Measurements from ENCODE around the gene AMPD2. TPM values are rescaled to one million over a fixed set of nuclear protein-coding genes. Genes with fewer than 3 reads are reported as not detected.

Gene AMPD2
- 14.0 to 28.0 TPM (median 26.6 TPM) in 5 replicates for total RNA-seq (2022; extraction: Qiagen RNA extraction; ENCODE audit: low read depth)

DNA sequence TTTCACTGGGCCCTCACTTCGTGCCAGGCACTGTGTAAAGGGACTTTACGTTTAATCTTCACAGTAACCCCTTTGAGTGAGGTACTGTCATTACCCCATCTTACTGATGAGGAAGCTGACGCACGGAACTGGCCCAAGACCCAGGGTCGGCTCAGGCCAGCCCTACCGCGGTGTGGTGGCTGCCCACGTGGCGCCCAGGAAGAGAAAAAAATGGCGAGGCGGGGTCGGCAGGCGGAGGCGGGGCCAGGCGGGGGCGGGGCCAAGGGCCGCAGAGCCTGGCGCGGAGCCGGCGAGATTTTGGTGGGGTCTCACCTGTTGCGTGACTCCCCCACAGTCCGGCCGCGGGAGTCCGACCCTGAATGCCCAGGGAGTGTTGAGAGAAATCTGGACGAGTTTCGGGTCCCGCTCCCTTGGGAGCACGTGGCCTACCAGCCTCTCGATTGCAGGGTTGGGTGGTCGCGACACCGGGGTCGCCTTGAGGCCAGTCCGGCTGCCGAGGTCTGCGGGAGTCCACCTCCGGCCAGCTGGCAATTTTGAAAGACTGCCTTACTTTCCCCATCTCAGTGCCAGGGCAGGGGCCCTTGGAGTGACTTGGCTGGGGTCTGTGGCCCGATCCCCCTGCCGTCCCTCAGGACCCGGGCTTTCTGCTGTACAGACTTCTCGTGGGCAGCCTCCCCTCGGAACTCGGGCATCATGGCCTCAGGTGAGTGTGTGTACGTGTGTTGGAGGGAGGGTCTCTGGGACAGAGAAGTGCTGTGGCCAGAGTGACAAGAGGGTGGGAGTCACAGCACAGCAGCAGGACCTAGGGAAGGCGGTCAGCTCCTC, at the start of gene AMPD2, which contains the start of gene GNAT2:
Gene AMPD2, plus strand, starts transcription at position 262 of the 825 bp plus-strand sequence. CDS start 1,339 bp downstream, outside the sequence.
Gene GNAT2, minus strand, starts transcription at position 41 of the 825 bp plus-strand sequence. CDS start 6,746 bp downstream, outside the sequence.

GRCh38 chr1:109655615-109656519, 36.2 kb downstream of the AMPD2 start, which contains the start of gene GSTM4:
Gene GSTM4, plus strand, starts transcription at chr1:109656099. Its CDS starts 291 bp downstream, at chr1:109656390.

GRCh38 chr1:109667452-109668122, 48.0 kb downstream of the AMPD2 start, which contains the start of gene GSTM2:
Gene GSTM2, plus strand, starts transcription at chr1:109668057. Its CDS starts 59 bp downstream, at chr1:109668116.

Other genes with a start within 250 kb of the AMPD2 start
- 3.0 to 4.9 TPM (median 3.9 TPM) in 5 replicates for gene SORT1, start 221.9 kb upstream of the AMPD2 start, total RNA-seq (2022; extraction: Qiagen RNA extraction; ENCODE audit: low read depth)
- gene PSMA5, start 193.4 kb upstream of the AMPD2 start, total RNA-seq (2022; extraction: Qiagen RNA extraction; ENCODE audit: low read depth) = 100 to 110 TPM (median 104 TPM) in 5 replicates
- 0.07 to 0.18 TPM (median 0.08 TPM) in 5 replicates for gene SYPL2, start 153.3 kb upstream of the AMPD2 start, total RNA-seq (2022; extraction: Qiagen RNA extraction; ENCODE audit: low read depth)
- gene ATXN7L2, start 135.9 kb upstream of the AMPD2 start, total RNA-seq (2022; extraction: Qiagen RNA extraction; ENCODE audit: low read depth) = 0.92 to 2.7 TPM (median 2.5 TPM) in 5 replicates
- gene CYB561D1, start 125.7 kb upstream of the AMPD2 start, total RNA-seq (2022; extraction: Qiagen RNA extraction; ENCODE audit: low read depth) = 3.6 to 6.1 TPM (median 5.0 TPM) in 5 replicates
- 1.1 to 1.6 TPM (median 1.1 TPM) in 5 replicates for gene AMIGO1, start 110.1 kb upstream of the AMPD2 start, total RNA-seq (2022; extraction: Qiagen RNA extraction; ENCODE audit: low read depth)
- gene GPR61, start 80.0 kb upstream of the AMPD2 start, total RNA-seq (2022; extraction: Qiagen RNA extraction; ENCODE audit: low read depth) = not detected in 5 replicates
- 3.4 to 5.6 TPM (median 5.1 TPM) in 5 replicates for gene GNAI3, start 71.2 kb upstream of the AMPD2 start, total RNA-seq (2022; extraction: Qiagen RNA extraction; ENCODE audit: low read depth)
- 0.15 to 0.16 TPM in 2 of 5 replicates, not detected in the others for gene GNAT2, start 221 bp upstream of the AMPD2 start, total RNA-seq (2022; extraction: Qiagen RNA extraction; ENCODE audit: low read depth)
- 8.8 to 11.2 TPM (median 9.2 TPM) in 5 replicates for gene GSTM4, start 36.3 kb downstream of the AMPD2 start, total RNA-seq (2022; extraction: Qiagen RNA extraction; ENCODE audit: low read depth)
- 3.5 to 4.6 TPM (median 4.0 TPM) in 5 replicates for gene GSTM2, start 48.2 kb downstream of the AMPD2 start, total RNA-seq (2022; extraction: Qiagen RNA extraction; ENCODE audit: low read depth)
- 0.35 TPM in 1 of 5 replicates, not detected in the others for gene GSTM1, start 68.0 kb downstream of the AMPD2 start, total RNA-seq (2022; extraction: Qiagen RNA extraction; ENCODE audit: low read depth)
- not detected in 5 replicates for gene GSTM5, start 92.4 kb downstream of the AMPD2 start, total RNA-seq (2022; extraction: Qiagen RNA extraction; ENCODE audit: low read depth)
- 23.5 to 35.1 TPM (median 25.8 TPM) in 5 replicates for gene GSTM3, start 121.2 kb downstream of the AMPD2 start, total RNA-seq (2022; extraction: Qiagen RNA extraction; ENCODE audit: low read depth)
- 0.41 to 1.4 TPM (median 0.79 TPM) in 5 replicates for gene EPS8L3, start 144.1 kb downstream of the AMPD2 start, total RNA-seq (2022; extraction: Qiagen RNA extraction; ENCODE audit: low read depth)

All from A549 treated with ZK216348 at 1 μM for 4 hours (cell line).